NCI-H748 (cell line): ENCODE data around the gene PGGT1B.

Experiments
- DNase-seq: peaks from one replicate; lab custom pipeline; 2025; ENCODE audit not compliant: unreplicated experiment; lab: John Stamatoyannopoulos, UW

PGGT1B gene

GRCh38 chr5:115184770-115185169, 77.9 kb downstream of the PGGT1B start:
- no peak for DNase-seq

GRCh38 chr5:115181757-115182156, 80.9 kb downstream of the PGGT1B start:
- DNase-seq = no peak

GRCh38 chr5:115180165-115180709, 82.4 kb downstream of the PGGT1B start:
- DNase-seq = peak; percentile 79

- peak; percentile 46 for DNase-seq
Observed at GRCh38 chr5:115179394-115180164, 83.1 kb downstream of the PGGT1B start.

GRCh38 chr5:115179030-115179393, 83.7 kb downstream of the PGGT1B start:
- no peak for DNase-seq

GRCh38 chr5:115170929-115171510, 91.7 kb downstream of the PGGT1B start:
- DNase-seq = peak; percentile 58

GRCh38 chr5:115170134-115170928, 92.3 kb downstream of the PGGT1B start:
- peak; percentile 71 for DNase-seq

GRCh38 chr5:115169487-115170133, 93.1 kb downstream of the PGGT1B start, which contains the start of gene TRIM36:
TRIM36 (minus strand) TSS chr5:115169908; CDS start chr5:115169634, 274 bp downstream.
- DNase-seq = peak; percentile 97

GRCh38 chr5:115168829-115169486, 93.7 kb downstream of the PGGT1B start:
- DNase-seq = peak; percentile 66

GRCh38 chr5:115166744-115167393, 95.8 kb downstream of the PGGT1B start:
- DNase-seq = no peak

- DNase-seq = no peak
Observed at GRCh38 chr5:115165790-115166189, 96.9 kb downstream of the PGGT1B start.

GRCh38 chr5:115160975-115161475, 101.7 kb downstream of the PGGT1B start:
- peak; percentile 86 for DNase-seq
